Spleen (tissue), 11 donors: ENCODE measurements around the gene TMEM145. TPM values are rescaled to one million over a fixed set of nuclear protein-coding genes. Genes with fewer than 3 reads are reported as not detected.

Experiments used
- DNase-seq: peaks from one replicate; pipeline ENCODE4 v3.0.0-alpha.2; 2020
- H3K27ac ChIP-seq, 8 donors: fragments of 200-600 bp; sonication (generic) in 7 of 8; 1 replicate in 4 of 8; 2 replicates in 4 of 8; pipeline versions ENCODE4 v1.5.0 to v1.8.0; 2016 to 2021; ENCODE audit warnings: inconsistent platforms in 4 of 8, mild to moderate bottlenecking in 4 of 8, moderate library complexity in 1 of 8
- H3K27me3 ChIP-seq, 7 donors: fragments of 200-600 bp; sonication (generic) in 6 of 7; replicated peaks in 1 of 7; 1 replicate in 4 of 7; 2 replicates in 3 of 7; pipeline versions ENCODE4 v1.5.0 to v1.8.0; 2016 to 2021; ENCODE audit warnings: inconsistent platforms in 3 of 7, mild to moderate bottlenecking in 1 of 7
- H3K36me3 ChIP-seq, 6 donors: fragments of 200-600 bp; sonication (generic) in 5 of 6; 1 replicate in 4 of 6; 2 replicates in 2 of 6; pipeline versions ENCODE4 v1.5.0 to v1.8.0; 2016 to 2021; ENCODE audit warnings: inconsistent platforms in 2 of 6
- H3K4me1 ChIP-seq, 6 donors: fragments of 200-600 bp; sonication (generic) in 5 of 6; 1 replicate in 3 of 6; 2 replicates in 3 of 6; pipeline versions ENCODE4 v1.5.0 to v1.8.0; 2016 to 2021; ENCODE audit warnings: inconsistent platforms in 3 of 6
- H3K4me3 ChIP-seq, 8 donors: fragments of 200-600 bp; sonication (generic) in 7 of 8; 1 replicate in 4 of 8; 2 replicates in 4 of 8; pipeline versions ENCODE4 v1.5.0 to v1.8.0; 2016 to 2021; ENCODE audit warnings: inconsistent platforms in 4 of 8, mild to moderate bottlenecking in 4 of 8, moderate library complexity in 2 of 8
- H3K9me3 ChIP-seq, 8 donors: fragments of 200-600 bp; sonication (generic) in 7 of 8; 1 replicate in 4 of 8; 2 replicates in 4 of 8; pipeline versions ENCODE4 v1.5.0 to v1.8.0; 2016 to 2021; ENCODE audit warnings: inconsistent platforms in 4 of 8
- POLR2A ChIP-seq, 3 donors: fragments of 450-650 bp; IDR thresholded peaks; one replicate each; pipeline ENCODE4 v1.5.1; 2017; ENCODE audit warnings: antibody characterized with exemption in 3 of 3, mild to moderate bottlenecking in 1 of 3
- POLR2AphosphoS5 ChIP-seq, 3 donors: sonication (generic); formaldehyde crosslinking; IDR thresholded peaks; one replicate each; pipeline ENCODE4 v1.5.1; 2017; ENCODE audit warnings: antibody characterized with exemption in 3 of 3
- WGBS, 5 donors: extraction: QIAGEN DNeasy Blood & Tissue Kit in 3 of 5; methylation state at CpG; one replicate each; pipeline versions ENCODE4 v1.1.5 to v1.1.7; 2013 to 2018; 5-methylcytosine and 5-hydroxymethylcytosine counted together
- intact Hi-C: fragments of 100-400 bp; cut with DNase I; formaldehyde crosslinking; loops from one replicate; pipeline ENCODE4 v1.15.0; 2023; ENCODE audit warnings: low total_unique reads
- polyA plus RNA-seq, 3 donors: library from polyadenylated mRNA; stranded (reverse); fragments of 200-250 nt; gene quantifications; one replicate each; pipeline ENCODE4 v1.2.1, GENCODE V29; 2013
- total RNA-seq, 7 donors: library from RNA; depleted of rRNA in 3 of 7; stranded (reverse); fragments of >200 nt in 3 of 7; fragmentation: NEBNext Ultra II Directional in 4 of 7; extraction: Animal tissue kit (Norgen Biotek cat#: 25700) in 4 of 7; gene quantifications; one replicate each; pipeline versions ENCODE4 v1.1.0 to v1.2.1, GENCODE V29; 2016 to 2021
- TF ChIP-seq, protein P1 (sequence below), 11 experiments: fragments of 200-600 bp in 7 of 11; fragments of 450-650 bp in 4 of 11; sonication (generic) in 4 of 11; IDR thresholded peaks in 8 of 11; conservative IDR thresholded peaks in 3 of 11; 1 replicate in 7 of 11; 2 replicates in 4 of 11; pipeline versions ENCODE4 v1.4.0 to v1.8.0; 2016 to 2021; ENCODE audit warnings: antibody characterized with exemption in 11 of 11, inconsistent platforms in 4 of 11, mild to moderate bottlenecking in 1 of 11
- donor health status: healthy with polysubstance abuse.
- donor health status: DM: no; HTN: no; CAD: no; lungs with moderate emphysema.
- donor health status: DM: no; HTN: no; CAD: no.
- donor health status: Bipolar disorder and iron deficiency.
- donor health status: healthy.
- donor health status: DM: no; HTN: no; CAD: no.
- donor health status: DM: yes; HTN: yes; CAD: no.

The TMEM145 gene
- total and polyA plus RNA-seq, 10 donors, result 0.13 to 2.3 (median 0.73) TPM; not detected in 1

DNA sequence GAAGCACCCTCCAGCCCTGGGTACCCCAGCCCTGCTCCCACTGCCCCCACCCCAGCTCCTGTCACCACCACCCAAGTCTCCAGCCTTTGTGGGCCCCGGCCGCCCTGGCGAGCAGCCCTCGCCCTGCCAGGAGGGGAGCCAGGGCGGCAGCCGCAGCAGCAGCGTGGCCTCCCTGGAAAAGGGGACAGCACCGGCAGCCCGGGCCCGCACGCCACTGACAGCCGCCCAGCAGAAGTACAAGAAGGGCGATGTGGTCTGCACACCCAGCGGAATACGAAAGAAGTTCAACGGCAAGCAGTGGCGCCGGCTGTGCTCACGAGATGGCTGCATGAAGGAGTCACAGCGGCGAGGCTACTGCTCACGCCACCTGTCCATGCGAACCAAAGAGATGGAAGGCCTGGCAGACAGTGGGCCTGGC is 40.1 kb upstream of the TMEM145 start:
- no peak overlapping the region for H3K27ac ChIP-seq
- no peaks in the 10 kb centered on the region for H3K27me3 ChIP-seq
- TF ChIP-seq, protein P1, sequence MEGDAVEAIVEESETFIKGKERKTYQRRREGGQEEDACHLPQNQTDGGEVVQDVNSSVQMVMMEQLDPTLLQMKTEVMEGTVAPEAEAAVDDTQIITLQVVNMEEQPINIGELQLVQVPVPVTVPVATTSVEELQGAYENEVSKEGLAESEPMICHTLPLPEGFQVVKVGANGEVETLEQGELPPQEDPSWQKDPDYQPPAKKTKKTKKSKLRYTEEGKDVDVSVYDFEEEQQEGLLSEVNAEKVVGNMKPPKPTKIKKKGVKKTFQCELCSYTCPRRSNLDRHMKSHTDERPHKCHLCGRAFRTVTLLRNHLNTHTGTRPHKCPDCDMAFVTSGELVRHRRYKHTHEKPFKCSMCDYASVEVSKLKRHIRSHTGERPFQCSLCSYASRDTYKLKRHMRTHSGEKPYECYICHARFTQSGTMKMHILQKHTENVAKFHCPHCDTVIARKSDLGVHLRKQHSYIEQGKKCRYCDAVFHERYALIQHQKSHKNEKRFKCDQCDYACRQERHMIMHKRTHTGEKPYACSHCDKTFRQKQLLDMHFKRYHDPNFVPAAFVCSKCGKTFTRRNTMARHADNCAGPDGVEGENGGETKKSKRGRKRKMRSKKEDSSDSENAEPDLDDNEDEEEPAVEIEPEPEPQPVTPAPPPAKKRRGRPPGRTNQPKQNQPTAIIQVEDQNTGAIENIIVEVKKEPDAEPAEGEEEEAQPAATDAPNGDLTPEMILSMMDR (IDR thresholded peaks at IDR 0.05 in 8 of 11, conservative IDR thresholded peaks at IDR 0.05 in 3 of 11), result no peak
- TF ChIP-seq POLR2A (IDR thresholded peaks at IDR 0.05) (no peak), POLR2AphosphoS5 (IDR thresholded peaks at IDR 0.05) (no peak)
- no peak overlapping the region for H3K4me3 ChIP-seq
- peaks cover 0 to 65% (median 33%) of the 10 kb centered on the region in 6 donors for H3K36me3 ChIP-seq
- peak; percentile 77 for DNase-seq
- WGBS, 5 donors, result 94 to 98% (median 97%) methylated on average over 12 to 23 of the region's 23 CpGs
- intact Hi-C loops, result no loop called here
- no peaks in the 10 kb centered on the region for H3K9me3 ChIP-seq
- peaks cover 49 to 86% (median 73%) of the 10 kb centered on the region in 6 donors for H3K4me1 ChIP-seq

- Histone ChIP-seq H3K4me3 (no peak overlapping the region), H3K4me1 (peaks cover 55 to 91% (median 78%) of the 10 kb centered on the region in 6 donors), H3K27ac (no peak overlapping the region), H3K36me3 (peaks cover 0 to 66% (median 33%) of the 10 kb centered on the region in 6 donors), H3K9me3 (no peaks in the 10 kb centered on the region), H3K27me3 (no peaks in the 10 kb centered on the region)
- intact Hi-C loops, result no loop called here
- WGBS, 5 donors, result 95 to 97% (median 96%) methylated on average over 43 of the region's 43 CpGs
- DNase-seq, result peak; percentile 76
- TF ChIP-seq, protein P1 (IDR thresholded peaks at IDR 0.05 in 8 of 11, conservative IDR thresholded peaks at IDR 0.05 in 3 of 11), result no peak
- TF ChIP-seq POLR2A (IDR thresholded peaks at IDR 0.05) (no peak), POLR2AphosphoS5 (IDR thresholded peaks at IDR 0.05) (no peak)
These were observed 39.6 kb upstream of the TMEM145 start for GRCh38 chr19:42273407-42274064.

GRCh38 chr19:42274065-42274682 is 38.9 kb upstream of the TMEM145 start:
- peak overlapping the region in 3 of 8 donors; percentile 18 to 97 (median 47) for H3K27ac ChIP-seq
- no peak overlapping the region for H3K4me3 ChIP-seq
- H3K4me1 ChIP-seq, result peaks cover 61 to 98% (median 84%) of the 10 kb centered on the region in 6 donors
- H3K9me3 ChIP-seq, result no peaks in the 10 kb centered on the region
- intact Hi-C loops, result no loop called here
- TF ChIP-seq, protein P1 (IDR thresholded peaks at IDR 0.05 in 8 of 11, conservative IDR thresholded peaks at IDR 0.05 in 3 of 11), result no peak
- TF ChIP-seq POLR2AphosphoS5 (IDR thresholded peaks at IDR 0.05) (no peak), POLR2A (IDR thresholded peaks at IDR 0.05) (no peak)
- H3K36me3 ChIP-seq, result peaks cover 0 to 66% (median 33%) of the 10 kb centered on the region in 6 donors
- WGBS, 5 donors, result 92 to 96% (median 94%) methylated on average over 16 to 22 of the region's 22 CpGs
- DNase-seq, result peak; percentile 78
- H3K27me3 ChIP-seq, result no peaks in the 10 kb centered on the region

- no peak overlapping the region for H3K4me3 ChIP-seq
- no peaks in the 10 kb centered on the region for H3K9me3 ChIP-seq
- peaks cover 0 to 66% (median 33%) of the 10 kb centered on the region in 6 donors for H3K36me3 ChIP-seq
- no peak for DNase-seq
- no peaks in the 10 kb centered on the region for H3K27me3 ChIP-seq
- H3K27ac ChIP-seq, result peak overlapping the region in 4 of 8 donors; percentile 16 to 97 (median 32)
- TF ChIP-seq POLR2A (IDR thresholded peaks at IDR 0.05) (no peak), POLR2AphosphoS5 (IDR thresholded peaks at IDR 0.05) (peak; percentile 14 to 26 (median 15))
- TF ChIP-seq, protein P1 (IDR thresholded peaks at IDR 0.05 in 8 of 11, conservative IDR thresholded peaks at IDR 0.05 in 3 of 11), result no peak
- peaks cover 63 to 100% (median 87%) of the 10 kb centered on the region in 6 donors for H3K4me1 ChIP-seq
- WGBS, 5 donors, result 76 to 88% (median 82%) methylated on average over 7 of the region's 7 CpGs
- intact Hi-C loops, result no loop called here
These were observed 38.0 kb upstream of the TMEM145 start for GRCh38 chr19:42275103-42275502.
